Body of pancreas (tissue), 4 donors: ENCODE measurements around the gene BTG2. TPM values are rescaled to one million over a fixed set of nuclear protein-coding genes. Genes with fewer than 3 reads are reported as not detected.

Experiments
- ATAC-seq: fragments of 150-250 bp; one replicate; pipeline ENCODE4 v1.9.1; 2016
- DNase-seq, 4 donors: peaks; one replicate each; pipeline ENCODE4 v3.0.0-alpha.2; 2019
- H3K27ac ChIP-seq, 4 donors: fragments of 200-600 bp; sonication (generic); 1 replicate in 3 of 4; 2 replicates in 1 of 4; pipeline versions ENCODE4 v1.5.1 to v1.6.1; 2016 to 2019; ENCODE audit warnings: mild to moderate bottlenecking in 1 of 4, mixed read lengths in 1 of 4, moderate library complexity in 1 of 4
- H3K27me3 ChIP-seq, 2 donors: fragments of 200-600 bp; sonication (generic); one replicate each; pipeline ENCODE4 v1.6.0; 2016; ENCODE audit warnings: mild to moderate bottlenecking in 1 of 2
- H3K36me3 ChIP-seq, 2 donors: fragments of 200-600 bp; sonication (generic); replicated peaks in 1 of 2; 2 replicates each; pipeline ENCODE4 v1.5.1; 2016; ENCODE audit warnings: low read depth in 2 of 2; ENCODE audit not compliant: insufficient read depth in 1 of 2
- H3K4me1 ChIP-seq: fragments of 200-600 bp; sonication (generic); one replicate; pipeline ENCODE4 v1.6.0; 2016
- H3K4me3 ChIP-seq, 2 donors: fragments of 200-600 bp; sonication (generic); 1 replicate in 1 of 2; 2 replicates in 1 of 2; pipeline ENCODE4 v1.5.1; 2016 to 2019
- H3K9me3 ChIP-seq, 3 donors: fragments of 200-600 bp; sonication (generic); 1 replicate in 2 of 3; 2 replicates in 1 of 3; pipeline ENCODE4 v1.5.1; 2016
- POLR2A ChIP-seq, 3 donors: fragments of 450-650 bp; IDR thresholded peaks; one replicate each; pipeline ENCODE4 v1.6.1; 2016; ENCODE audit warnings: antibody characterized with exemption in 3 of 3, mild to moderate bottlenecking in 2 of 3
- WGBS, 2 donors: methylation state at CpG; one replicate each; pipeline ENCODE4 v1.1.5; 2017; 5-methylcytosine and 5-hydroxymethylcytosine counted together
- intact Hi-C: fragments of 100-400 bp; cut with DNase I; formaldehyde crosslinking; loops from one replicate; pipeline ENCODE4 v1.15.1; 2023
- total RNA-seq, 2 donors: library from RNA; depleted of rRNA; stranded (reverse); fragments of >200 nt; gene quantifications; one replicate each; pipeline ENCODE4 v1.1.0, GENCODE V29; 2016
- TF ChIP-seq, protein P1 (sequence below), 7 experiments: fragments of 450-650 bp in 4 of 7; fragments of 200-600 bp in 3 of 7; sonication (generic) in 3 of 7; IDR thresholded peaks; one replicate each; pipeline ENCODE4 v1.5.1; 2016 to 2019; ENCODE audit warnings: antibody characterized with exemption in 7 of 7

BTG2 gene
- total RNA-seq, 2 donors from 2014 or later = 122 to 160 TPM

DNA sequence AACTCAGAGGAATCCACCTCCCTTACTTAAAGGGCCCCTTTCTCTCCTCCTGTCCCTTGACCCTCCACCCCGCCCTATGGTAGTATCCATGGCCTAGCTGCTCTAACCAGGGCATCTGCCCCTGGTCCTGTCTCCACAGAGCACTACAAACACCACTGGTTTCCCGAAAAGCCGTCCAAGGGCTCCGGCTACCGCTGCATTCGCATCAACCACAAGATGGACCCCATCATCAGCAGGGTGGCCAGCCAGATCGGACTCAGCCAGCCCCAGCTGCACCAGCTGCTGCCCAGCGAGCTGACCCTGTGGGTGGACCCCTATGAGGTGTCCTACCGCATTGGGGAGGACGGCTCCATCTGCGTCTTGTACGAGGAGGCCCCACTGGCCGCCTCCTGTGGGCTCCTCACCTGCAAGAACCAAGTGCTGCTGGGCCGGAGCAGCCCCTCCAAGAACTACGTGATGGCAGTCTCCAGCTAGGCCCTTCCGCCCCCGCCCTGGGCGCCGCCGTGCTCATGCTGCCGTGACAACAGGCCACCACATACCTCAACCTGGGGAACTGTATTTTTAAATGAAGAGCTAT, 1.7 kb downstream of the BTG2 start:
- H3K36me3 ChIP-seq = no peaks in the 10 kb centered on the region
- H3K4me3 ChIP-seq = peak overlapping the region; percentile 49 to 84
- WGBS, 2 donors = 25 to 30% methylated on average over 11 to 21 of the region's 21 CpGs
- H3K27ac ChIP-seq = peak overlapping the region; percentile 95 to 99 (median 98)
- H3K9me3 ChIP-seq = no peaks in the 10 kb centered on the region
- no peaks in the 10 kb centered on the region for H3K27me3 ChIP-seq
- DNase-seq (peak; percentile 51 to 64 (median 63)), ATAC-seq (no peak)
- H3K4me1 ChIP-seq = peaks cover 61% of the 10 kb centered on the region
- intact Hi-C loops = no loop called here
- TF ChIP-seq, protein P1, sequence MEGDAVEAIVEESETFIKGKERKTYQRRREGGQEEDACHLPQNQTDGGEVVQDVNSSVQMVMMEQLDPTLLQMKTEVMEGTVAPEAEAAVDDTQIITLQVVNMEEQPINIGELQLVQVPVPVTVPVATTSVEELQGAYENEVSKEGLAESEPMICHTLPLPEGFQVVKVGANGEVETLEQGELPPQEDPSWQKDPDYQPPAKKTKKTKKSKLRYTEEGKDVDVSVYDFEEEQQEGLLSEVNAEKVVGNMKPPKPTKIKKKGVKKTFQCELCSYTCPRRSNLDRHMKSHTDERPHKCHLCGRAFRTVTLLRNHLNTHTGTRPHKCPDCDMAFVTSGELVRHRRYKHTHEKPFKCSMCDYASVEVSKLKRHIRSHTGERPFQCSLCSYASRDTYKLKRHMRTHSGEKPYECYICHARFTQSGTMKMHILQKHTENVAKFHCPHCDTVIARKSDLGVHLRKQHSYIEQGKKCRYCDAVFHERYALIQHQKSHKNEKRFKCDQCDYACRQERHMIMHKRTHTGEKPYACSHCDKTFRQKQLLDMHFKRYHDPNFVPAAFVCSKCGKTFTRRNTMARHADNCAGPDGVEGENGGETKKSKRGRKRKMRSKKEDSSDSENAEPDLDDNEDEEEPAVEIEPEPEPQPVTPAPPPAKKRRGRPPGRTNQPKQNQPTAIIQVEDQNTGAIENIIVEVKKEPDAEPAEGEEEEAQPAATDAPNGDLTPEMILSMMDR (IDR thresholded peaks at IDR 0.05) = no peak
- peak; percentile 35 to 70 (median 62) for TF ChIP-seq POLR2A (IDR thresholded peaks at IDR 0.05)

DNA sequence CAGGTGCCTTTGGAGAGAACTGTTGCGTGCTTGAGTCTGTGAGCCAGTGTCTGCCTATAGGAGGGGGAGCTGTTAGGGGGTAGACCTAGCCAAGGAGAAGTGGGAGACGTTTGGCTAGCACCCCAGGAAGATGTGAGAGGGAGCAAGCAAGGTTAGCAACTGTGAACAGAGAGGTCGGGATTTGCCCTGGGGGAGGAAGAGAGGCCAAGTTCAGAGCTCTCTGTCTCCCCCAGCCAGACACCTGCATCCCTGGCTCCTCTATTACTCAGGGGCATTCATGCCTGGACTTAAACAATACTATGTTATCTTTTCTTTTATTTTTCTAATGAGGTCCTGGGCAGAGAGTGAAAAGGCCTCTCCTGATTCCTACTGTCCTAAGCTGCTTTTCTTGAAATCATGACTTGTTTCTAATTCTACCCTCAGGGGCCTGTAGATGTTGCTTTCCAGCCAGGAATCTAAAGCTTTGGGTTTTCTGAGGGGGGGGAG, 2.4 kb downstream of the BTG2 start:
- ATAC-seq = no peak
- peak overlapping the region in 3 of 4 donors; percentile 98 to 99 (median 99) for H3K27ac ChIP-seq
- peak in 1 of 4 donors; percentile 27 for DNase-seq
- peaks cover 58% of the 10 kb centered on the region for H3K4me1 ChIP-seq
- H3K36me3 ChIP-seq = no peaks in the 10 kb centered on the region
- intact Hi-C loops = no loop called here
- H3K4me3 ChIP-seq = peak overlapping the region; percentile 49 to 84
- TF ChIP-seq POLR2A (IDR thresholded peaks at IDR 0.05) = no peak
- TF ChIP-seq, protein P1 (IDR thresholded peaks at IDR 0.05) = no peak
- H3K9me3 ChIP-seq = no peaks in the 10 kb centered on the region
- 21 to 27% methylated on average over 3 of the region's 3 CpGs for WGBS, 2 donors
- no peaks in the 10 kb centered on the region for H3K27me3 ChIP-seq

DNA sequence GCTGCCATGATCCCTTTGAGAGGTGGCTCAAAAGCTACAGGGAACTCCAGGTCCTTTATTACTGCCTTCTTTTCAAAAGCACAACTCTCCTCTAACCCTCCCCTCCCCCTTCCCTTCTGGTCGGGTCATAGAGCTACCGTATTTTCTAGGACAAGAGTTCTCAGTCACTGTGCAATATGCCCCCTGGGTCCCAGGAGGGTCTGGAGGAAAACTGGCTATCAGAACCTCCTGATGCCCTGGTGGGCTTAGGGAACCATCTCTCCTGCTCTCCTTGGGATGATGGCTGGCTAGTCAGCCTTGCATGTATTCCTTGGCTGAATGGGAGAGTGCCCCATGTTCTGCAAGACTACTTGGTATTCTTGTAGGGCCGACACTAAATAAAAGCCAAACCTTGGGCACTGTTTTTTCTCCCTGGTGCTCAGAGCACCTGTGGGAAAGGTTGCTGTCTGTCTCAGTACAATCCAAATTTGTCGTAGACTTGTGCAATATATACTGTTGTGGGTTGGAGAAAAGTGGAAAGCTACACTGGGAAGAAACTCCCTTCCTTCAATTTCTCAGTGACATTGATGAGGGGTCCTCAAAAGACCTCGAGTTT, 3.1 kb downstream of the BTG2 start:
- Histone ChIP-seq H3K4me3 (peak overlapping the region; percentile 49 to 84), H3K9me3 (no peaks in the 10 kb centered on the region), H3K27me3 (no peaks in the 10 kb centered on the region), H3K36me3 (no peaks in the 10 kb centered on the region), H3K27ac (peak overlapping the region in 3 of 4 donors; percentile 98 to 99 (median 99)), H3K4me1 (peaks cover 50% of the 10 kb centered on the region)
- intact Hi-C loops = no loop called here
- ATAC-seq (no peak), DNase-seq (no peak)
- TF ChIP-seq, protein P1 (IDR thresholded peaks at IDR 0.05) = no peak
- peak in 1 of 3 donors; percentile 14 for TF ChIP-seq POLR2A (IDR thresholded peaks at IDR 0.05)
- WGBS, 2 donors = 26 to 35% methylated on average over 5 of the region's 5 CpGs

DNA sequence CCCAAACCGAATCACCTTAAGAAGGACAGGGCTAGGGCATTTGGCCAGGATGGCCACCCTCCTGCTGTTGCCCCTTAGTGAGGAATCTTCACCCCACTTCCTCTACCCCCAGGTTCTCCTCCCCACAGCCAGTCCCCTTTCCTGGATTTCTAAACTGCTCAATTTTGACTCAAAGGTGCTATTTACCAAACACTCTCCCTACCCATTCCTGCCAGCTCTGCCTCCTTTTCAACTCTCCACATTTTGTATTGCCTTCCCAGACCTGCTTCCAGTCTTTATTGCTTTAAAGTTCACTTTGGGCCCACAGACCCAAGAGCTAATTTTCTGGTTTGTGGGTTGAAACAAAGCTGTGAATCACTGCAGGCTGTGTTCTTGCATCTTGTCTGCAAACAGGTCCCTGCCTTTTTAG, 3.6 kb downstream of the BTG2 start:
- Histone ChIP-seq H3K27ac (peak overlapping the region in 3 of 4 donors; percentile 98 to 99 (median 99)), H3K36me3 (no peaks in the 10 kb centered on the region), H3K27me3 (no peaks in the 10 kb centered on the region), H3K4me3 (no peak overlapping the region), H3K4me1 (peaks cover 45% of the 10 kb centered on the region), H3K9me3 (no peaks in the 10 kb centered on the region)
- DNase-seq (peak in 3 of 4 donors; percentile 28 to 64 (median 57)), ATAC-seq (no peak)
- 7 to 35% methylated on average over 1 of the region's 1 CpG for WGBS, 2 donors
- intact Hi-C loops = no loop called here
- TF ChIP-seq, protein P1 (IDR thresholded peaks at IDR 0.05) = no peak
- TF ChIP-seq POLR2A (IDR thresholded peaks at IDR 0.05) = peak; percentile 12 to 71 (median 61)
